AML-193 (cell line): ENCODE data around the gene PALS1.
A peak's percentile ranks its signal among the peaks of the same experiment; 100 is the strongest.

Experiments used
- DNase-seq, 2 experiments: peaks; one replicate each; lab custom pipeline; 2025; lab: John Stamatoyannopoulos, UW

Gene PALS1

GRCh38 chr14:67241411-67242167, at the start of gene PALS1:
Gene PALS1, plus strand, starts transcription at chr14:67241435. Its CDS starts 37,736 bp downstream, at chr14:67279171.
- peak in 1 of 2 experiments; percentile 27 for DNase-seq

GRCh38 chr14:67191768-67192290, 49.4 kb upstream of the PALS1 start:
- no peak for DNase-seq

- DNase-seq: no peak
These were observed 48.9 kb upstream of the PALS1 start for GRCh38 chr14:67192366-67192765.

GRCh38 chr14:67195279-67195678, 46.0 kb upstream of the PALS1 start:
- DNase-seq: no peak

GRCh38 chr14:67199016-67199415, 42.2 kb upstream of the PALS1 start:
- DNase-seq: no peak

GRCh38 chr14:67207810-67208209, 33.4 kb upstream of the PALS1 start:
- no peak for DNase-seq

GRCh38 chr14:67218126-67218525, 23.1 kb upstream of the PALS1 start:
- DNase-seq: no peak

DNA sequence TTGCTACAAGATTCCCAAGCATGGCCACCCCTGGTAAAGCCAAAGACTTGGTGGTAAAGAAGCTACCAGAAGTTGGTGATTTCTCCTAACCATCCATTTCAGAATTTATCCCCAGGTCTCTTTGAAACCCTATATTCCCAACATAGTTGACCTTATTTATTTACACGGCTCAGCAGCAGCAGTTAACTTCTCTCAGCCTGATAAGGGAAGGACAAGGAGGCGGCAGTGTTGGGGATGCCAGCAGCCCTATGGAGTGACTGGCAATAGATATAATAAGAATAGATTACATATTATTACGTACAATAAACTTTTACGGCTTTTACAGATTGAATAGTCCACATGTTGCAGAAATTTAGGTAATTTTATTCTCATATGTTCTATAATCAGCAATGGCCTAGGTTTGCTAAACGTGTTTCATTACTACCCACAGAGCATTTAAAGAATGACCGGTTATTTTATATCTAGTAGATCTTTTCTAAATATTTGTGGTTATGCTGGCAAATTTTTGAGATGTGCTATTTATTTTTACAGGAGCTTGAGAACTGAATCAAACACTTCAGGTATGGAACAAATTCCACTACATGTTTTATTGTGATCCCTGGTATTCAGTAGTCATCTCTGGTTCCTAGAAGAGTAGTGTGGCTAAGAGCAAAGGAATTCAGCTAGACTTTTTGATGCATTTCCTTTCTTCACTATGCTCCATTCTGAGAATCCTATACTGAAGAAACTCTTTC, 19.8 kb upstream of the PALS1 start:
- no peak for DNase-seq

DNA sequence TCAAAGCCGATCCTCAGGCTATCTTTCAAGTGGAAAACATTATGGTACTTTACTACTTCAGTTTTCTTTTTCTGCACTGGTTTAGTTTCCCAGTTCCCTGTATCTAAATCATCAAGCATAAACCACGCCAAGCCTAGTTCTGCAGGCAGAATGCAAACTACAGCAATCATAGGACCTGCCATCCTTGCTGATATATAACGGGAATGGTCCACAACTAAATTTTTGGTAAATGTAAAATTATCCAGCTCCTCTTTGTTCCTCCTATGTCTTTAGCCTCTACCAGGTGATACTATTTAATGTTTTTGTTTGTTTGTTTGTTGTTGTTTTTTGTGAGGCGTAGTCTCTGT, 19.3 kb upstream of the PALS1 start:
- no peak for DNase-seq

- no peak for DNase-seq
These were observed 15.7 kb upstream of the PALS1 start for GRCh38 chr14:67225523-67225922.

DNA sequence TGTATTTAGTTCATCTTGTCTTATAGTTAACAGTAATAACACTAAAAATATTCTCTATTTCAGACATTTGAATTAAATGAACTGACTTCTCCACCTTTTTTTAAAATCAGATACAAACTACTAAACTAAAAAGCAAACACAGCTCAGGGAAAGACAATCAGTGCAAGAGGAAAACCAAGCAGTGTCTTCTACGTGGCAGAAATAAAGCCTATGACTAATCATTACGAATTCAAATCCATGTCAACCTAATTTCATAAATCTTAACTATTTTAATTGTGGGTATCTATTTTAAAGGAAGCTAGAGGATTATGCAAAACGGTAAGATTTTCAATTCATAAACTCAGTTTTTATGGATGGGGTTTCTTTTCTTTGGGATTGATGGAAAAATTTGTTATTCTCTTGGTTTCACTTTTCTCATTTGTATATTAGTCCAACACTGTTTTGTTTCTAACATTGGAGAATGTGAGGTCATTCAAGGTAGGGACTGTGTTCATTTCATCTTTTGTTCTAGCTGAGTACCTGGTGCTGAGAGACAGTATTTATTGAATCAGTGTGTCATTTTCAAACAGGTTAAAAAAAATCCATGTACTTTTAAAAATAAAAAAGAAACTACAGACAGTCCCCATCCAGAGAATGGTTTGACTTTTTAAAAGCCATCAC, 12.8 kb upstream of the PALS1 start:
- no peak for DNase-seq

DNA sequence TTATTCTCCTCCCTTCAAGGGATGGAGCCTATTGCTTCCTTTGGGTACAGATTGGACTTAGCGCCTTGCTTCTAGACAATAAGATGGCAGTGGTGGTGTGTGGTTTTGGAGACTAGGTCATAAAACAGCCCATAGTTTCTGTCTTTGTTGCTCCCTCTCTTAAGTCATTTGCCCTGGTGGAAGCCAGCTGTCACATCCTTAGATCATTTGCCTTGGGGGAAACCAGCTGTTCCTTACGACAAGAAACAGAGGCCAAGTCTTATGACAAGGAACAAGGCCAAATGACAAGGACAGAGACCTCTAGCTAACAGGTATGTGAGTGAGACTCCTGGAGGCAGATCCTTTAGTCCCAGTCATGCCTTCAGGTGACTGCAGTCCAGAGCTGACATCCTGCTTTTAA, 9.2 kb upstream of the PALS1 start:
- DNase-seq: no peak

DNA sequence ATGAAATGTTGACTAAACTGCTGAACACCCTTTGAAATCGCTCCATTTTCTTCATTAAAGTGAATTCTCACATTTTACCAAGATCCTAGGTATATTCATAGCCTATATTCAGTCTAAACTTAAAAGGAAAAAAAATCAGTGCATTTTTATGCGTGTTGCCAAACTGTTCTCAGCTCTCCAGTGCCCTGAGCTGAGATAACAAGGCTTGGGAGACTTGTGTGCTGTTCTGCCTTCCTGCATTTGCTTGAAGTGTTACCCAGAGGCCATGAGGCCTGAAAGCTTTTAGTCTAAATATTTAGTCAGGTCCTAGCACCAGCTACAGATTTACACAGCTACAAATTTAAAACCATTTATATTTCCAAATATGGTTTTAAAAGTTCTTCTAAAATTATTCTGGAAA, 8.6 kb upstream of the PALS1 start:
- DNase-seq: no peak

- DNase-seq: no peak
These were observed 3.6 kb upstream of the PALS1 start for GRCh38 chr14:67237591-67237990.

DNA sequence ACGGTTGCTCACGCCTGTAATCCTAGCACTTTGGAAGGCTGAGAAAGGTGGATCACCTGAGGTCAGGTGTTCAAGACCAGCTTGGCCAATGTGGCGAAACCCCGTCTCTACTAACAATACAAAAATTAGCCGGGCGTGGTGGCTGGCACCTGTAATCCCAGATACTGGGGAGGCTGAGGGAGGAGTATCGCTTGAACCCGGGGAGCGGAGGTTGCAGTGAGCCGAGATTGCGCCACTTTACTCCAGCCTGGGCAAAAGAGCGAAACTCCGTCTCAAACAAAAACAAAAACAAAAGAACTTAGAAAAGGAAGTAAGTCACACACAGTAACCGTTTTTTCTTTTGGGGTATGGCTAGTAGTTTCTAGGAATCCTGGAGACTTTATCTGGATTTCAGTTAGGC, 1.7 kb upstream of the PALS1 start:
- no peak for DNase-seq

DNA sequence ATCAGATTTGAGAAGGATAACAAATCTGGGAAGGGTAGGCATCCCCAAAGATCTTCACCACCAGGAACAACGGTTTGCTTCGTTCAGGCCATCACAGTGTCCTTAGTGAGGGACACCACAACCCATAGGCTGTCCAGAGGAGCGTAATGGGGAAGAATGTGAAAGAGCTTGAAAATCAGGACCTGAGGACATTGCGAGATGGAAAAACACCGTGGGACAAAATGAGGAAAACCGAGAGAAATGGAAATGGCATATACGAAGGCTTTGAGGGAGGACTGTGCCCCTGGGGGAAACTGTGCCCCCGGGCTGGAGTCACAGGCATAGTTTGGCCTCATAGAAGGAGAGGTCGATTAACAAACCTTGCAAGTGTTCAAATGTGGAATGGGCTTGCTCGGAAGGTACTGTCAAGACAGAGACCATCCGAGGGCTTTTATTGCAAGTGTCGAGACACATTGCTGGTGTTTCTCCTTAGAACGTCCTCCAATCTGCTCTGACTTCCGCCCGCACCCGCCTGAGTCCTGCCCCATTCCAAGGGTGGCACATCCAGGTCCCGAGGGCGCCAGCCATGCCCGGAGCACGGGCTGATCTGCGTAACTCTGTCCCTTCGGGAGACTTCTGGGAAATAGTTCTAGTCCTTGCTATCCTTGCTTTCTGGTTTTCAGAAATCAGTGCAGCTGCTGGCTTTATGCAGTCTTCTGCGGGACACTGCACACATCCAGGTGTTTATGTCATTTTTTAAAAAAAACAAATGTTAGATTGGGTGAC, 885 bp upstream of the PALS1 start:
- peak; percentile 38 to 46 for DNase-seq

- peak; percentile 89 to 90 for DNase-seq
These were observed 241 bp upstream of the PALS1 start for GRCh38 chr14:67240978-67241410.

GRCh38 chr14:67242168-67242420, 859 bp downstream of the PALS1 start:
- DNase-seq: no peak

GRCh38 chr14:67245104-67245503, 3.9 kb downstream of the PALS1 start:
- no peak for DNase-seq

DNA sequence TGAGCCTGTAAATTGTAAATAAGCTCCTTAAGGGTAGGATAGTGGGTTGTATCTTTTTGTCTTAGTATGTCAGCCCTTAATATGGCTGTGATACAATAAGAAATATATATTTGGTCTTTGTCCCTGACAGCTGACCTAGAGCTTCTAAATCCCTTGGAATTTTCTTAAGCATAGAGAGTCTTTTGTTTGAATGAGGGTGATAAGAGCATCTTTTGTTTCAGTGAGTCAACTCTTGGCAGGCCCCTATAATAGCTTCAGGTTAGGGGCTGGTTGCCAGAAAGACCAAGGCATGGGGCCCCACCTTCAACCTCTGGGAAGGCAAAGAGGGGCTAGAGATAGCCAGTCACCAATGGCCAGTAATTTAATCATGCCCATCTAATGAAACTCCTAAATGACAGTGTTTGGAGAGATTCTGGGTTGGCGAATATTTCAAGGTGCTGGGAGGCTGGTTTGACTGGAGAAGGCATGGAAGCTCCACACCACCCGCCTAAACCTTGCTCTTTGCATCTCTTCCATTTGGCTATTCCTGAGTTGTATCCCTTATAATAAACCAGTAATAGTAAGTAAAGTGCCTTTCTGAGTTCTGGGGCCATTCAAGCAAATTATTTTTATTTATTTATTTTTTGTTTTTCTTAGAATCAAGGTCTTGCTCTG, 10.5 kb downstream of the PALS1 start:
- DNase-seq: no peak

DNA sequence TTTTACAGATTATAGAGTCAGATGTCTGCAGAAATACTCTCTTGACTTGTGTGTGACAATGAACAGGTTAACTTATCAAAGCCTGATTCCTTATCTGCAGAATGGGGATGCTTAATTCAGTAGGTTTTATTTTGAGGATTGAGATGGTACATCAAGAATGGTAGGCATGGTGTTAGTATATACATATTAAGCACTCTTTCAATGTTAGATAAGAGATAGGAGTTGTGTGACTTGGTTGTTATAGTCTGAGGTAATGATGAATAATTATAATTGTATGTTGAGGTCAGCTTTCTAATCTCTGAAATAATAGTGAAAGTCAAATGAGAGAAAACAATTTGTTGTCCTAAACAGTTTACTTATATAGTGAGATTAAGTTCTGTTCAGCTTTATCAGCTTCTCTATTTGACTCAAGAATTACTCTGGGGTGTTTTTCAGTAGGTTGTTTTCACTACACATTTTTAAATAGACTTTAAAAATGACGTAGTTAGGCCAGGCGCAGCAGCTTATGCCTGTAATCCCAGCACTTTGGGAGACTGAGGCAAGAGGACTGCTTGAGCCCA, 11.9 kb downstream of the PALS1 start:
- DNase-seq: no peak
